Cerebellar cortex (tissue), 1 donor: ENCODE results near the gene OR11H7.
"Not testable (repeated sequence)": the region's sequence is repeated elsewhere in the genome, so short reads cannot be mapped to it uniquely, and the experiment has no call there.

Experiments used
- DNase-seq: peaks from one replicate; pipeline ENCODE4 v3.0.0-alpha.2; 2015; ENCODE audit warnings: low spot score

Gene OR11H7

DNA sequence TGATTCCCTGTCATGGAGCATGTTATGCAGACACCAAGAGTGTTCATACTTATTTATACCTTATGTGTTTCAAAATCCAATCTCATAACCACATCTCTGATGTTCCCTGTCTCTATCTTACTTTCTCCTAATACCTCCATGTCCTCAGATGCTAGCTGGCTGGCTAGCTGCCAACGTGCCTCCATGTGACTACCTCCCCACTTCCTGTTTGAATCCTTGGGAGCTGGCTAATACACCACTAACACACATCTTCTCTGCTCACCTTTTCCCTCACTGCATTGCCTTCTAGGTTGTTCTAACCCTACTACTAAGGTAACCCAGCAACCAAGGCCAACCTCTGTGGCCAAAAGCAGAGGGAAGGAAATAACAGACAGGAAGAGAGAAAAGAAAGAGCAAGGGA is 49.6 kb downstream of the OR11H7 start:
- no peak for DNase-seq

DNA sequence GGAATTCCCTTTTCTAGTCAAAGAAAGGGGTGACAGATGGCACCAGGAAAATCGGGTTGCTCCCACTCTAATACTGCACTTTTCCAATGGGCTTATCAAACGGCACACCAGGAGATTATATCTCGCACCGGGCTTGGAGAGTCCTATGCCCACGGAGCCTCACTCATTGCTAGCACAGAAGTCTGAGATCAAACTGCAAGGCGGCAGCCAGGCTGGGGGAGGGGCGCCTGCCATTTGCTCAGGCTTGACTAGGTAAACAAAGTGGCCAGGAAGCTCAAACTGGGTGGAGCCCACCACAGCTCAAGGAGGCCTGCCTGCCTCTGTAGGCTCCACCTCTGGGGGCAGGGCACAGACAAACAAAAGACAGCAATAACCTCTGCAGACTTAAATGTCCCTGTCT is 51.5 kb downstream of the OR11H7 start:
- not testable (repeated sequence) for DNase-seq
